Smooth muscle cell (in vitro differentiated cells): ENCODE measurements around the gene COMMD9. TPM values are rescaled to one million over a fixed set of nuclear protein-coding genes. Genes with fewer than 3 reads are reported as not detected.

Experiments
- DNase-seq: peaks from one replicate; lab custom pipeline; 2025; ENCODE audit not compliant: unreplicated experiment; lab: John Stamatoyannopoulos, UW
- H2AFZ ChIP-seq: fragments of 200-600 bp; sonication (generic); 2 replicates; pipeline ENCODE4 v1.6.0; 2016; ENCODE audit warnings: antibody characterized with exemption, low read depth, mild to moderate bottlenecking
- H3F3A ChIP-seq: fragments of 200-600 bp; sonication (generic); 2 replicates; pipeline ENCODE4 v1.6.0; 2017; ENCODE audit warnings: antibody characterized with exemption, low read depth
- H3K27ac ChIP-seq: fragments of 200-600 bp; sonication (generic); 2 replicates; pipeline ENCODE4 v1.5.1; 2016; ENCODE audit warnings: low read depth, mild to moderate bottlenecking
- H3K27me3 ChIP-seq: fragments of 200-600 bp; sonication (generic); 2 replicates; pipeline ENCODE4 v1.6.1; 2016; ENCODE audit warnings: low read depth, mild to moderate bottlenecking
- H3K36me3 ChIP-seq: fragments of 200-600 bp; sonication (generic); 2 replicates; pipeline ENCODE4 v1.5.1; 2016; ENCODE audit warnings: low read depth
- H3K4me1 ChIP-seq: fragments of 200-600 bp; sonication (generic); 2 replicates; pipeline ENCODE4 v1.5.1; 2016; ENCODE audit warnings: low read depth
- H3K4me2 ChIP-seq: fragments of 200-600 bp; sonication (generic); 2 replicates; pipeline ENCODE4 v1.6.0; 2016; ENCODE audit warnings: mild to moderate bottlenecking
- H3K4me3 ChIP-seq: fragments of 200-600 bp; sonication (generic); 2 replicates; pipeline ENCODE4 v1.5.1; 2016; ENCODE audit warnings: mild to moderate bottlenecking
- H3K79me2 ChIP-seq: fragments of 200-600 bp; sonication (generic); 2 replicates; pipeline ENCODE4 v1.6.0; 2016; ENCODE audit warnings: low read depth, mild to moderate bottlenecking
- H3K9ac ChIP-seq: fragments of 200-600 bp; sonication (generic); 2 replicates; pipeline ENCODE4 v1.6.0; 2016; ENCODE audit warnings: low read depth
- H3K9me3 ChIP-seq: fragments of 200-600 bp; sonication (generic); replicated peaks from 2 replicates; pipeline ENCODE4 v1.5.1; 2016; ENCODE audit warnings: low read depth
- H4K20me1 ChIP-seq: fragments of 200-600 bp; sonication (generic); 2 replicates; pipeline ENCODE4 v1.6.0; 2016; ENCODE audit warnings: low read depth
- CTCF ChIP-seq: fragments of 200-600 bp; sonication (generic); IDR thresholded peaks from 2 replicates; pipeline ENCODE4 v1.5.1; 2017; ENCODE audit warnings: borderline replicate concordance, mild to moderate bottlenecking, antibody characterized with exemption; ENCODE audit not compliant: insufficient read depth, poor library complexity, severe bottlenecking
- WGBS: methylation state at CpG from one replicate; pipeline ENCODE4 v1.1.7; 2016; ENCODE audit warnings: low lambda C conversion rate; 5-methylcytosine and 5-hydroxymethylcytosine counted together
- polyA plus RNA-seq: library from polyadenylated mRNA; unstranded; fragments of >200 nt; fragmentation: Nextera tagmentation; extraction: Ambion mirVana; gene quantifications from 2 replicates; pipeline ENCODE4 v1.2.1, GENCODE V29; 2016
- total RNA-seq: library from RNA; depleted of rRNA; stranded (reverse); fragments of >200 nt; gene quantifications from 2 replicates; pipeline ENCODE4 v1.2.3, GENCODE V29; 2014

COMMD9 gene
- total and polyA plus RNA-seq, 2 experiments from 2014 or later, result 35.9 to 83.0 TPM

GRCh38 chr11:36240173-36240572, 49.1 kb downstream of the COMMD9 start:
- WGBS, result 53% methylated on average over 4 of the region's 4 CpGs
- no peaks in the 10 kb centered on the region for H3K79me2 ChIP-seq
- H3K9me3 ChIP-seq, result no peaks in the 10 kb centered on the region
- H3K9ac ChIP-seq, result no peak overlapping the region
- no peak overlapping the region for H3K4me2 ChIP-seq
- TF ChIP-seq CTCF, result no peak
- no peaks in the 10 kb centered on the region for H3K4me1 ChIP-seq
- H2AFZ ChIP-seq, result no peak overlapping the region
- no peak overlapping the region for H3K4me3 ChIP-seq
- no peak overlapping the region for H3K27ac ChIP-seq
- no peak for DNase-seq
- H4K20me1 ChIP-seq, result no peaks in the 10 kb centered on the region
- H3F3A ChIP-seq, result no peaks in the 10 kb centered on the region
- no peaks in the 10 kb centered on the region for H3K27me3 ChIP-seq
- H3K36me3 ChIP-seq, result no peaks in the 10 kb centered on the region

GRCh38 chr11:36239636-36240035, 49.6 kb downstream of the COMMD9 start:
- no peak overlapping the region for H3K4me3 ChIP-seq
- H3K9ac ChIP-seq, result no peak overlapping the region
- no peaks in the 10 kb centered on the region for H4K20me1 ChIP-seq
- H3K27ac ChIP-seq, result no peak overlapping the region
- no peaks in the 10 kb centered on the region for H3K79me2 ChIP-seq
- DNase-seq, result no peak
- H3K4me1 ChIP-seq, result no peaks in the 10 kb centered on the region
- H3K27me3 ChIP-seq, result no peaks in the 10 kb centered on the region
- no peaks in the 10 kb centered on the region for H3F3A ChIP-seq
- no peaks in the 10 kb centered on the region for H3K9me3 ChIP-seq
- H3K36me3 ChIP-seq, result no peaks in the 10 kb centered on the region
- H3K4me2 ChIP-seq, result no peak overlapping the region
- WGBS, result 85% methylated on average over 3 of the region's 3 CpGs
- no peak overlapping the region for H2AFZ ChIP-seq
- TF ChIP-seq CTCF, result no peak

GRCh38 chr11:36238881-36239280, 50.3 kb downstream of the COMMD9 start:
- Histone ChIP-seq H2AFZ (no peak overlapping the region), H3K27ac (no peak overlapping the region), H3K4me1 (no peaks in the 10 kb centered on the region), H3K4me2 (no peak overlapping the region), H3K36me3 (no peaks in the 10 kb centered on the region), H3K27me3 (no peaks in the 10 kb centered on the region), H3K9me3 (no peaks in the 10 kb centered on the region), H3K4me3 (no peak overlapping the region), H3F3A (no peaks in the 10 kb centered on the region), H3K79me2 (no peaks in the 10 kb centered on the region), H4K20me1 (no peaks in the 10 kb centered on the region), H3K9ac (no peak overlapping the region)
- TF ChIP-seq CTCF, result no peak
- WGBS, result 85% methylated on average over 1 of the region's 1 CpG
- no peak for DNase-seq

GRCh38 chr11:36238036-36238631, 51.1 kb downstream of the COMMD9 start:
- Histone ChIP-seq H3K79me2 (no peaks in the 10 kb centered on the region), H3K36me3 (no peaks in the 10 kb centered on the region), H2AFZ (no peak overlapping the region), H3K27ac (no peak overlapping the region), H3K27me3 (no peaks in the 10 kb centered on the region), H3F3A (peaks cover 3% of the 10 kb centered on the region), H3K4me2 (no peak overlapping the region), H4K20me1 (no peaks in the 10 kb centered on the region), H3K4me3 (no peak overlapping the region), H3K4me1 (no peaks in the 10 kb centered on the region), H3K9ac (no peak overlapping the region), H3K9me3 (no peaks in the 10 kb centered on the region)
- no peak for TF ChIP-seq CTCF
- no peak for DNase-seq
